SK-N-MC (cell line): ENCODE data around the gene ABLIM3.

Source experiments
- EZH2 ChIP-seq: fragments of 200-600 bp; sonication (generic); IDR thresholded peaks from one replicate; pipeline ENCODE4 v1.6.1; 2017; ENCODE audit warnings: antibody characterized with exemption
- POLR2AphosphoS5 ChIP-seq: IDR thresholded peaks from 2 replicates; pipeline ENCODE4 v1.6.1; 2012; ENCODE audit warnings: mild to moderate bottlenecking, low read depth, low read length, borderline replicate concordance

DNA sequence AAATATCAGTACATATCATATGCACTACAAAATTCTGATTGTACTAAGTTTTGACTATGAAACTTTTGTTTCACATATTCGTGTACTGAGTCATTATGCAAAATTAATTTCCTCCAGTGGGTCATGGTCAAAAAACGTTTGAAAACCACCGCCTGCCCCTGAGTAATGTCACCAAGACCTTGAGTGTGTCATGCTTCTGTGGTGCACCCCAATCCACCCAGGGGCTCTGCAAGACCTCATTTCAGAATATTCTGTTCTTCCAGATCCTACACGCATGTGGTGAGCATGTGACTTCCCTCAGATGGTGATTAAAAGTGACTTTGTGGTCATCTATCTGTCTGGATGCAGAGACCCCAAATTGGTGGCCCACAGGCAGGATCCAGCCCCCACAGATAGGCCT is 31.0 kb downstream of the ABLIM3 start:
- TF ChIP-seq POLR2AphosphoS5 (no peak), EZH2 (no peak)
